Uterus (tissue), 4 donors: Measurements from ENCODE around the gene HTR2B. TPM values are rescaled to one million over a fixed set of nuclear protein-coding genes. Genes with fewer than 3 reads are reported as not detected.
A peak's percentile ranks its signal among the peaks of the same experiment; 100 is the strongest.
"Not testable (repeated sequence)": the region's sequence is repeated elsewhere in the genome, so short reads cannot be mapped to it uniquely, and the experiment has no call there.

Experiments
- DNase-seq, 2 donors: peaks; one replicate each; pipeline ENCODE4 v3.0.0-alpha.2; 2019 to 2020
- H3K27ac ChIP-seq, 2 donors: fragments of 200-600 bp; sonication (generic); 1 replicate in 1 of 2; 2 replicates in 1 of 2; pipeline ENCODE4 v1.5.1; 2016 to 2018
- H3K27me3 ChIP-seq, 2 donors: fragments of 200-600 bp; sonication (generic); one replicate each; pipeline ENCODE4 v1.5.1; 2018 to 2019; ENCODE audit warnings: control low read depth in 1 of 2
- H3K36me3 ChIP-seq, 2 donors: fragments of 200-600 bp; sonication (generic); one replicate each; pipeline ENCODE4 v1.5.1; 2019; ENCODE audit warnings: control low read depth in 1 of 2
- H3K4me1 ChIP-seq, 2 donors: fragments of 200-600 bp; sonication (generic); one replicate each; pipeline ENCODE4 v1.5.1; 2018 to 2019; ENCODE audit warnings: control low read depth in 1 of 2
- H3K4me3 ChIP-seq, 2 donors: fragments of 200-600 bp; sonication (generic); 1 replicate in 1 of 2; 2 replicates in 1 of 2; pipeline ENCODE4 v1.5.1; 2018 to 2019; ENCODE audit warnings: mild to moderate bottlenecking in 1 of 2
- H3K9me3 ChIP-seq, 2 donors: fragments of 200-600 bp; sonication (generic); one replicate each; pipeline ENCODE4 v1.5.1; 2019; ENCODE audit warnings: control low read depth in 1 of 2
- CTCF ChIP-seq, 4 experiments: fragments of 200-600 bp in 2 of 4; fragments of 450-650 bp in 2 of 4; sonication (generic) in 2 of 4; IDR thresholded peaks; one replicate each; pipeline ENCODE4 v1.5.1; 2016 to 2019; ENCODE audit warnings: antibody characterized with exemption in 4 of 4, mild to moderate bottlenecking in 2 of 4, moderate library complexity in 1 of 4
- POLR2A ChIP-seq, 2 donors: fragments of 450-650 bp; IDR thresholded peaks; one replicate each; pipeline ENCODE4 v1.6.1; 2016; ENCODE audit warnings: antibody characterized with exemption in 2 of 2, mild to moderate bottlenecking in 1 of 2, moderate library complexity in 1 of 2
- intact Hi-C: fragments of 100-400 bp; cut with DNase I; formaldehyde crosslinking; loops from one replicate; pipeline ENCODE4 v1.15.1; 2023; ENCODE audit warnings: low total_unique reads
- total RNA-seq, 4 donors: library from RNA; depleted of rRNA in 3 of 4; stranded (reverse); fragments of >200 nt in 3 of 4; gene quantifications; one replicate each; pipeline versions ENCODE4 v1.1.0 to v1.2.4, GENCODE V29; 2014 to 2023
- donor health status: DM: yes; HTN: yes; CAD: no.

HTR2B gene
- total RNA-seq, 4 donors from 2014 or later, result 2.9 to 8.6 (median 4.0) TPM

- no peaks in the 10 kb centered on the region for H3K36me3 ChIP-seq
- no peak overlapping the region for H3K27ac ChIP-seq
- DNase-seq, result no peak
- intact Hi-C loops, result no loop called here
- H3K4me1 ChIP-seq, result no peaks in the 10 kb centered on the region
- H3K9me3 ChIP-seq, result no peaks in the 10 kb centered on the region
- H3K4me3 ChIP-seq, result no peak overlapping the region
- no peaks in the 10 kb centered on the region for H3K27me3 ChIP-seq
- TF ChIP-seq POLR2A (IDR thresholded peaks at IDR 0.05) (no peak), CTCF (IDR thresholded peaks at IDR 0.05) (no peak)
Observed at GRCh38 chr2:231144896-231145295, 20.1 kb upstream of the HTR2B start.

GRCh38 chr2:231140808-231141207, 16.0 kb upstream of the HTR2B start:
- H3K9me3 ChIP-seq, H3K27me3 ChIP-seq, H3K4me1 ChIP-seq, DNase-seq, H3K27ac ChIP-seq, H3K36me3 ChIP-seq, intact Hi-C loops, H3K4me3 ChIP-seq: not testable (repeated sequence)

- intact Hi-C loops, result no loop called here
- TF ChIP-seq POLR2A (IDR thresholded peaks at IDR 0.05) (no peak), CTCF (IDR thresholded peaks at IDR 0.05) (no peak)
- Histone ChIP-seq H3K4me1 (no peaks in the 10 kb centered on the region), H3K36me3 (no peaks in the 10 kb centered on the region), H3K27me3 (no peaks in the 10 kb centered on the region), H3K27ac (no peak overlapping the region), H3K9me3 (no peaks in the 10 kb centered on the region), H3K4me3 (no peak overlapping the region)
- DNase-seq, result no peak
Observed at GRCh38 chr2:231139796-231140195, 15.0 kb upstream of the HTR2B start.

- no peaks in the 10 kb centered on the region for H3K4me1 ChIP-seq
- no peaks in the 10 kb centered on the region for H3K9me3 ChIP-seq
- no peaks in the 10 kb centered on the region for H3K27me3 ChIP-seq
- H3K27ac ChIP-seq, result peak overlapping the region; percentile 33 to 70
- no peaks in the 10 kb centered on the region for H3K36me3 ChIP-seq
- TF ChIP-seq CTCF (IDR thresholded peaks at IDR 0.05) (no peak), POLR2A (IDR thresholded peaks at IDR 0.05) (no peak)
- intact Hi-C loops, result no loop called here
- no peak for DNase-seq
- H3K4me3 ChIP-seq, result no peak overlapping the region
Observed at GRCh38 chr2:231138699-231139098, 13.9 kb upstream of the HTR2B start.

DNA sequence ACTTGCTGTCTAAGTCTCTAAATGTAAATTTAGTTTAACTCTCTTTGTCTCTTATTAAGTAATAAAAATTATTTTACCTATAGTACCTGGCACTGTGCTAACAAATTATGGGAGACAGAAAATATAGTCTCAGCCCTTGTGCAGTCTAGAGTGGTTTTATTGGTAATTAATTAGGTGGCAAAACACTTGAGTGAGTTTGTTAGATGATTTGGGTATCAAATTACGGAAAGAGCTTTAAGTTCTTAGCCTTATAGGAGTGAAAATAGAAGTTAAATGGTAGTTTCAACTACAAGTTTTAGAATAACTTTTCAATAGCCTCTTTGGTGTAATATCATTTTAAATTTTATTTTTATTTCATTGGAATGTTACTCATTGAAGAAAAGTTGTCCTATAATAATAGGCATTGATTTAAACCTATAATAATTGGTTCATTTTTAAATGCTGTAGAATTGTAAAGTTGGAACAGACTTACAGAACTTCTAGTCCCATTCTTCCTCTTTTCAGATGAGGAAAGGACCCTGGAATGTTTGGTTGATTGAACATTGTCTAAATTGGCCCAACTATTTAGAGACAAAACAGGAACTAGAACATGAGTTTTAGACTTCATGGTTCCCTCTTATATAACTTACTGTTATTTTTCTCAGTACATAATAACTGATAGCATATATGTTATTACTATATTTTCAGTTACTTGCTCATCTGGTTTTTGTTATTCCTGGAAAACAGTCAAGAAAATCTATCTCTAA, 10.2 kb upstream of the HTR2B start:
- H3K27ac ChIP-seq, result peak overlapping the region in 1 of 2 donors; percentile 40
- TF ChIP-seq POLR2A (IDR thresholded peaks at IDR 0.05), result no peak
- TF ChIP-seq CTCF (IDR thresholded peaks at IDR 0.05), result no peak

More for the DNA sequence above, 10.2 kb upstream of the HTR2B start:
- H3K27me3 ChIP-seq, result no peaks in the 10 kb centered on the region
- intact Hi-C loops, result no loop called here
- no peaks in the 10 kb centered on the region for H3K9me3 ChIP-seq
- no peaks in the 10 kb centered on the region for H3K4me1 ChIP-seq
- no peaks in the 10 kb centered on the region for H3K36me3 ChIP-seq
- DNase-seq, result no peak
- no peak overlapping the region for H3K4me3 ChIP-seq
